HEK293T (cell line): ENCODE results near the gene OXGR1.

Experiments
- ARNT ChIP-seq: fragments of 450-650 bp; IDR thresholded peaks from 2 replicates; pipeline ENCODE4 v1.6.1; 2017; ENCODE audit warnings: mild to moderate bottlenecking
- ELF4 ChIP-seq: fragments of 450-650 bp; IDR thresholded peaks from 2 replicates; pipeline ENCODE4 v1.6.1; 2017; ENCODE audit warnings: antibody characterized with exemption
- FOXK2 ChIP-seq: fragments of 450-650 bp; IDR thresholded peaks from 2 replicates; pipeline ENCODE4 v1.6.1; 2016; ENCODE audit warnings: mild to moderate bottlenecking
- NFRKB ChIP-seq: fragments of 450-650 bp; IDR thresholded peaks from 2 replicates; pipeline ENCODE4 v1.6.1; 2016; ENCODE audit warnings: mild to moderate bottlenecking, moderate library complexity
- SP1 ChIP-seq: fragments of 450-650 bp; IDR thresholded peaks from 2 replicates; pipeline ENCODE4 v1.6.1; 2017
- TARDBP ChIP-seq: fragments of 450-650 bp; IDR thresholded peaks from 2 replicates; pipeline ENCODE4 v1.6.1; 2016

DNA sequence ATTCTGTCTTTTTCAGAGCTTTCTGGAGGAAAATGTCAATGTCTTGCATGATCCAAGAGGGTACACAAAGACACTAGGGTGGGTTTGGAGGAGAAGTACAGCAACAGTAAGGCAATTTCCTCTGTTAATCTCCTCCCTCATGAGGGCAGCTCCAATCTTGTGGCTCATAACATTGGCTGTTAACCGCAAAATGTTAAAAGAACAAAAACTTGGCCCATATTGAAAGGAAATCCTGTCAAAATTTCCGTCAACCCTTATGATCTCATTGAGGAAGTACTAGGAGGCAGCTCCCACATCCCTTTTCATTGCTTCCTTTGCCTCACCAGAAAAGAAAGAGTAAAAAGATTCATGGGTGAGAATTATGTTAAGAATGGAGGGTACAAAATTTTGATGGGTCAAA lies 11.6 kb downstream of the OXGR1 start:
- TF ChIP-seq TARDBP (no peak), NFRKB (no peak), ELF4 (no peak), SP1 (no peak), ARNT (no peak), FOXK2 (no peak)
